ENCODE measurements around the gene SVOP.

- no peak for TF ChIP-seq POLR2A (IDR thresholded peaks at IDR 0.05; ENCODE audit: low read length)
- no peak for TF ChIP-seq GATA1 (IDR thresholded peaks at IDR 0.05; ENCODE audit: low read depth, low read length)
These were observed 133.8 kb downstream of the SVOP start for GRCh38 chr12:108886873-108887629.
